ENCODE data around the gene RAB36. TPM values are rescaled to one million over a fixed set of nuclear protein-coding genes. Genes with fewer than 3 reads are reported as not detected.
A peak's percentile ranks its signal among the peaks of the same experiment; 100 is the strongest.

Gene RAB36
- total RNA-seq, 1 donor from 2014 or later, result 3.8 TPM

DNA sequence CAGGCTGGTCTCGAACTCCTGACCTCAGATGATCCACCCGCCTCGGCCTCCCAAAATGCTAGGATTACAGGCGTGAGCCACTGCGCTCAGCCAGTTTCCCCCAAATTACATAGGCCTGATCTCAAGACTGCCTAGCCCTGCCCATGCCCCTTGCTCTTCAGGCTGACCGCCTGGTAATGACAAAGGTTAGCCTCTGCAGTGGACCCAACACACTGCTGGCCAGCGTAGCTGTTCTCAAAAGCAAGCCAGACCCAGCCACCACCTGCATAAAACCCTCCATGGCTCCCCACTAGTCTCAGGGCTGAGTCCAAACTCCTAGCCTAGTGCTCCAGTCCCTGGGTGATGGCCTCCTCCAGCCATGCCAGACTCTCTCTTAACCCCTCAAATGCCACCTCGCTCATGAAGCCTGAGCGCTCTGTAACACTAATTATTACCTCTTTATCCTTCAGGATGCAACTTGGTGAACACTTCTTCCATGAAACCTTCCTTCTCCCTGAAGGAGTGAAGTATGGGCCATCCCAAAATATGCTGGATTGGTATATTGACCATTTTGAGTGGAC is 2.7 kb upstream of the RAB36 start:
- H3K36me3 ChIP-seq, result no peaks in the 10 kb centered on the region
- no peaks in the 10 kb centered on the region for H3K27me3 ChIP-seq
- H3K27ac ChIP-seq, result peak overlapping the region; percentile 80
- H3K4me1 ChIP-seq, result peaks cover 27% of the 10 kb centered on the region
- DNase-seq (no peak), ATAC-seq (no peak)
- TF ChIP-seq, protein P1, sequence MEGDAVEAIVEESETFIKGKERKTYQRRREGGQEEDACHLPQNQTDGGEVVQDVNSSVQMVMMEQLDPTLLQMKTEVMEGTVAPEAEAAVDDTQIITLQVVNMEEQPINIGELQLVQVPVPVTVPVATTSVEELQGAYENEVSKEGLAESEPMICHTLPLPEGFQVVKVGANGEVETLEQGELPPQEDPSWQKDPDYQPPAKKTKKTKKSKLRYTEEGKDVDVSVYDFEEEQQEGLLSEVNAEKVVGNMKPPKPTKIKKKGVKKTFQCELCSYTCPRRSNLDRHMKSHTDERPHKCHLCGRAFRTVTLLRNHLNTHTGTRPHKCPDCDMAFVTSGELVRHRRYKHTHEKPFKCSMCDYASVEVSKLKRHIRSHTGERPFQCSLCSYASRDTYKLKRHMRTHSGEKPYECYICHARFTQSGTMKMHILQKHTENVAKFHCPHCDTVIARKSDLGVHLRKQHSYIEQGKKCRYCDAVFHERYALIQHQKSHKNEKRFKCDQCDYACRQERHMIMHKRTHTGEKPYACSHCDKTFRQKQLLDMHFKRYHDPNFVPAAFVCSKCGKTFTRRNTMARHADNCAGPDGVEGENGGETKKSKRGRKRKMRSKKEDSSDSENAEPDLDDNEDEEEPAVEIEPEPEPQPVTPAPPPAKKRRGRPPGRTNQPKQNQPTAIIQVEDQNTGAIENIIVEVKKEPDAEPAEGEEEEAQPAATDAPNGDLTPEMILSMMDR (IDR thresholded peaks at IDR 0.05), result no peak
- no peaks in the 10 kb centered on the region for H3K9me3 ChIP-seq
- H3K4me3 ChIP-seq, result peak overlapping the region; percentile 37
- intact Hi-C loops (cut with DNase I), result no loop called here

DNA sequence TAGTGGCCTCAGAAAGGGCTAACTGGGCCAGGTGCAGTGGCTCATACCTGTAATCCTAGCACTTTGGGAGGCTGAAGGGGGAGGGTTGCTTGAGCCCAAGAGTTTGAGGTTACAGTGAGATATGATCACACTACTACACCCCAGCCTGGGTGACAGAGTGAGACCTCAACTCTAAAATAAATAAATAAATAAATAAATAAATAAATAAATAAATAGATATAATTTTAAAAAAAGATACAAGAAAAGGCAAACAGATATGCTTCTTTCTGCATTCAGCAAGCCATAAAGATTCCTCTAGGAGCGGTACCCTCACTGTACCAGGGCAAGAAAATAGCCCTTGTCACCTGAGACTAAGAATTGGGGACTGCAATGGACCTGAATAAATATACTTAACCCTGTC is 2.2 kb upstream of the RAB36 start:
- Histone ChIP-seq H3K36me3 (no peaks in the 10 kb centered on the region), H3K4me3 (no peak overlapping the region), H3K27ac (no peak overlapping the region), H3K4me1 (peaks cover 31% of the 10 kb centered on the region), H3K27me3 (no peaks in the 10 kb centered on the region), H3K9me3 (no peaks in the 10 kb centered on the region)
- DNase-seq (no peak), ATAC-seq (no peak)
- TF ChIP-seq, protein P1 (IDR thresholded peaks at IDR 0.05), result no peak
- intact Hi-C loops (cut with DNase I), result no loop called here

DNA sequence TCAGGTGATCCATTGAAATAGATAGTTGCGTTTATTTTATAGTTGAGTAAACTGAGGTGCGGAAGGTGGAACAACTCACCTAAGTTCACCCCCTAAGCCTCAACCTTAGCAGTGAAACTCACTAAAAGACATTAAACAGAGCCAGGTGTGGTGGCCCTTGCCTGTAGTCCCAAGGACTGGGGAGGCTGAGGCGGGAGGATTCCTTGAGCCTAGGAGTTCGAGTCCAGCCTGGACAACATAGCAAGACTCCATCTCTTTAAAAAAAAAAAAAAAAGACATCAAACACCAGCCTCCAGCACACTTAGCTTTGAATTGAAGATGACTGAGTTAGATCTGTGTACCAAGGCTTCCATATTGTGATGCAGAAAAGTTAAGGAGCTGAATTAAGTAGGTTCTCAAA is 845 bp upstream of the RAB36 start:
- Histone ChIP-seq H3K4me1 (peaks cover 31% of the 10 kb centered on the region), H3K4me3 (peak overlapping the region; percentile 62), H3K27ac (peak overlapping the region; percentile 69), H3K27me3 (no peaks in the 10 kb centered on the region), H3K9me3 (no peaks in the 10 kb centered on the region), H3K36me3 (no peaks in the 10 kb centered on the region)
- TF ChIP-seq, protein P1 (IDR thresholded peaks at IDR 0.05), result no peak
- intact Hi-C loops (cut with DNase I), result no loop called here
- DNase-seq (no peak), ATAC-seq (no peak)

DNA sequence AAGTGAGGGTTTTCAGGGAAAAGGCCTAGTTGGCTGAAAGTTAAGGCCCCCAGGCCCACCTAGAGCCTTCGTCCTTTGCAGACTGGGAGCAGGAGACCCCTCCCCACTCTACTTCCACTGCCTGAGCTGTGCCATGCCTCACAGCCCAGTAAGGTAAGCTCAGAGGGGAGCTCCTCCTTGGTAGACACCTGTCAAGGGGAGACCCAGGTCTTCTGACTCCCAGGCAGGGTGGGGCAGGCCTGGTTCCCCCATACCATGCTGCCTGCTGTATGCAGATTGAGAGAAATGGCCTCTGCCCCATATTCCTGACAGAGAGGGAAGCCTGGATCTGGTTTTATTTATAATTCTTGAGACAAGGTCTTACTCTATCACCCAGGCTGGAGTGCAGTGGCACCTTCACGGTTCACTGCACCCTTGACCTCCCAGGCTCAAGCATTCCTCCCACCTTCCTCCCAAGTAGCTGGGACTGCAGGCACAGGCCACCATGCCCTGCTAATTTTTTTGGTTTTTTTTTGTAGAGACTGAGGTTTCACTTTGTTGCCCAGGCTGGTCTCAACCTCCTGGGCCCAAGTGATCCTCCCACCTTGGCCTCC is 697 bp downstream of the RAB36 start:
- Histone ChIP-seq H3K27ac (peak overlapping the region; percentile 69), H3K4me1 (peaks cover 31% of the 10 kb centered on the region), H3K36me3 (no peaks in the 10 kb centered on the region), H3K27me3 (no peaks in the 10 kb centered on the region), H3K4me3 (peak overlapping the region; percentile 62), H3K9me3 (no peaks in the 10 kb centered on the region)
- ATAC-seq (no peak), DNase-seq (no peak)
- TF ChIP-seq, protein P1 (IDR thresholded peaks at IDR 0.05), result no peak
- intact Hi-C loops (cut with DNase I), result no loop called here

DNA sequence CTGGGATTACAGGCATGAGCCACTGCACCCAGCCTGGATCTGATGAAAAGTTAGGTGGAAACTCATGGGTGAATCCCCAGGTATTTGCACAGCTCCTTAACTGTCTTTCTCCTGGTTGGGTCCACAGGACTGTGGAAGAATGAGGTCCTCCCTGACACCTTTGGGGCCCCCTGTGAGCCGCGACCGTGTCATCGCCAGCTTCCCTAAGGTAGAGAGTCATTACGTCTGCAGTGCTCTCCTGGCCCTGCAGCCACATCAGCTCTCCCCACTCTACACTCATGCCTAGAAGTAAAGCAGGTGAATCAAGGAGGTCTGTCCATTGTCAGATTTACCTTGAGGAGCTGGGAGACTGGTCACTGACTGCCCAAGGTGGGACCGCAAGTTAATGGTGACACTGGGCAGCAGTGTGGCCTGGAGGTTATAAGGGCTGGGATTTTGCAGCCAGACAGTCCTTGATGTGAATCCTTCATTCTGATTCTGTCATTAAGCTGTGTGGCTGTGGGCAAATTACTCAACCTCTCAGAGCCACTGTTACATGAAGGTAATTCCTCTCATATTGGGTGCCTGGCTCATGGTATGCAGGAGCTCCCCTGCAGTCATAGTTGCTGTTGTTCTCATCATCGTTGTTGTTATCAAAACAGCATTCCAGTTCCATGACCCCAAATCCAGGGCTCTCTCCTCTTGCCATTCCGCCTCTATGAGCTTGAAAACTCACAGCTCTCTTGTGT is 1.4 kb downstream of the RAB36 start:
- H3K27me3 ChIP-seq, result no peaks in the 10 kb centered on the region
- H3K27ac ChIP-seq, result peak overlapping the region; percentile 13
- DNase-seq (no peak), ATAC-seq (no peak)
- no peaks in the 10 kb centered on the region for H3K9me3 ChIP-seq
- H3K36me3 ChIP-seq, result no peaks in the 10 kb centered on the region
- intact Hi-C loops (cut with DNase I), result no loop called here
- H3K4me1 ChIP-seq, result peaks cover 31% of the 10 kb centered on the region
- no peak overlapping the region for H3K4me3 ChIP-seq
- TF ChIP-seq, protein P1 (IDR thresholded peaks at IDR 0.05), result no peak
